ENCODE data around the gene PDE8A. TPM values are rescaled to one million over a fixed set of nuclear protein-coding genes. Genes with fewer than 3 reads are reported as not detected.

The PDE8A gene
- total and polyA plus RNA-seq, 2 of the 4 experiments (the other 2 are of a cell fraction) = 32.4 to 35.9 TPM

GRCh38 chr15:85064710-85065109 lies 83.1 kb downstream of the PDE8A start:
- no TSS peak for BruUV-seq (replicated peaks)
- H3K4me2 ChIP-seq (ENCODE audit: low read depth, low read length) = no peak overlapping the region
- peaks cover 9% of the 10 kb centered on the region; the same call in 1 of the 2 replicates for H4K20me1 ChIP-seq (ENCODE audit: insufficient read depth, low read length)
- CTCF ChIA-PET = interaction anchor here (1.2 kb wide), 1 partner anchor 8 kb away, joined by 4 read pairs; no protein-coding TSS in a partner anchor
- peaks cover 2% of the 10 kb centered on the region; the same call in 1 of the 2 replicates for H3K9me3 ChIP-seq (ENCODE audit: control insufficient read depth, insufficient read depth, low read length)
- no peak overlapping the region for H2BK15ac ChIP-seq (ENCODE audit: low read depth, low read length)
- no peak overlapping the region for H4K5ac ChIP-seq (ENCODE audit: low read depth, low read length)
- H3K9me1 ChIP-seq (ENCODE audit: insufficient read depth, low read length) = peaks cover 6% of the 10 kb centered on the region; the same call in 1 of the 2 replicates
- H3K36me3 ChIP-seq (ENCODE audit: control insufficient read depth, insufficient read depth, low read length) = peaks cover 11% of the 10 kb centered on the region
- DNase-seq = no peak
- no peak overlapping the region for H2BK5ac ChIP-seq (ENCODE audit: low read depth, low read length, poor library complexity, severe bottlenecking)
- no peak overlapping the region for H2BK120ac ChIP-seq (ENCODE audit: low read depth, low read length)
- H3K18ac ChIP-seq (ENCODE audit: low read depth, low read length) = no peak overlapping the region
- no peaks in the 10 kb centered on the region for H3K27me3 ChIP-seq (ENCODE audit: control insufficient read depth, insufficient read depth, low read length)
- TF ChIP-seq CTCF (conservative IDR thresholded peaks at IDR 0.05; ENCODE audit: low read depth, low read length) = no peak
- TF ChIP-seq POLR2A (IDR thresholded peaks at IDR 0.05; ENCODE audit: low read depth, low read length) = no peak
- TF ChIP-seq FOS (IDR thresholded peaks at IDR 0.05; ENCODE audit: low read depth, low read length) = no peak
- no peak for TF ChIP-seq CHD1 (IDR thresholded peaks at IDR 0.05; ENCODE audit: low read depth, low read length)
- no peak for TF ChIP-seq CEBPB (IDR thresholded peaks at IDR 0.05; ENCODE audit: low read depth, low read length)
- no peak for TF ChIP-seq MAFK (IDR thresholded peaks at IDR 0.05; ENCODE audit: low read depth, low read length)
- no peak for TF ChIP-seq MAZ (IDR thresholded peaks at IDR 0.05; ENCODE audit: borderline replicate concordance, low read depth, low read length)
- TF ChIP-seq USF2 (IDR thresholded peaks at IDR 0.05; ENCODE audit: low read depth, low read length) = no peak
- TF ChIP-seq RCOR1 (IDR thresholded peaks at IDR 0.05; ENCODE audit: insufficient replicate concordance, low read length) = no peak
- no peak for TF ChIP-seq SMC3 (IDR thresholded peaks at IDR 0.05; ENCODE audit: low read depth, low read length)
- no peak for TF ChIP-seq BHLHE40 (IDR thresholded peaks at IDR 0.05; ENCODE audit: low read depth, low read length)
- no peak for TF ChIP-seq RFX5 (IDR thresholded peaks at IDR 0.05; ENCODE audit: low read depth, low read length)
- H3K9ac ChIP-seq (ENCODE audit: low read depth, low read length) = no peak overlapping the region
- no peak overlapping the region for H3K4me3 ChIP-seq (ENCODE audit: insufficient read depth, low read depth, low read length)
- peaks cover 21 to 55% of the 10 kb centered on the region in 2 experiments for H3K79me1 ChIP-seq (ENCODE audit: low read depth in 1 of 2, low read length in 2 of 2)
- H2AFZ ChIP-seq (replicated peaks; ENCODE audit: low read length, poor library complexity) = no peak overlapping the region
- no peak overlapping the region for H4K91ac ChIP-seq (ENCODE audit: insufficient read depth, low read depth, low read length)
- H4K8ac ChIP-seq (ENCODE audit: low read depth in 2 of 2, low read length in 2 of 2) = no peak overlapping the region
- no peak overlapping the region for H2AK5ac ChIP-seq (ENCODE audit: low read depth, low read length)
- intact Hi-C loops (cut with micrococcal nuclease) = no loop called here
- in situ Hi-C loops (cut with MboI; ENCODE audit: low sequenced_read_pairs) = no loop called here
- dilution Hi-C loops (cut with HindIII; ENCODE audit: low sequenced_read_pairs, unreplicated experiment) = no loop called here
- peaks cover 9% of the 10 kb centered on the region for H3K4me1 ChIP-seq (ENCODE audit: control insufficient read depth, insufficient read depth, low read length)
- H2BK20ac ChIP-seq (ENCODE audit: low read depth, low read length) = no peak overlapping the region
- no peak overlapping the region for H3K4ac ChIP-seq (ENCODE audit: low read depth, low read length)
- peak overlapping the region; percentile 11; the same call in 1 of the 2 replicates for H3K14ac ChIP-seq (replicated peaks; ENCODE audit: low read depth, low read length)
- no peak overlapping the region for H3K23ac ChIP-seq (ENCODE audit: low read depth, low read length)
- POLR2A ChIA-PET (ENCODE audit: unreplicated experiment) = no interaction called here
- no CpG with 5 or more reads among the region's 1 CpG for WGBS, 2 experiments (ENCODE audit: extremely low coverage in 2 of 2, insufficient read length in 1 of 2)
- no peak overlapping the region for H3K27ac ChIP-seq (ENCODE audit: insufficient read depth, low read length)
- H3K56ac ChIP-seq (ENCODE audit: extremely low read depth, insufficient read depth, low read length) = no peak overlapping the region
- no peak overlapping the region for H2AK9ac ChIP-seq (replicated peaks; ENCODE audit: low read depth, low read length, poor library complexity)
- ATAC-seq (ENCODE audit: low read depth) = no peak
